Camera-type eye (tissue), 1 donor: Measurements from ENCODE around the gene SRRM4. TPM values are rescaled to one million over a fixed set of nuclear protein-coding genes. Genes with fewer than 3 reads are reported as not detected.

ENCODE experiments used
- total RNA-seq: library from RNA; depleted of rRNA; stranded (reverse); fragments of >200 nt; gene quantifications from one replicate; pipeline ENCODE4 v1.2.3, GENCODE V29; 2014

Gene SRRM4, protein sequence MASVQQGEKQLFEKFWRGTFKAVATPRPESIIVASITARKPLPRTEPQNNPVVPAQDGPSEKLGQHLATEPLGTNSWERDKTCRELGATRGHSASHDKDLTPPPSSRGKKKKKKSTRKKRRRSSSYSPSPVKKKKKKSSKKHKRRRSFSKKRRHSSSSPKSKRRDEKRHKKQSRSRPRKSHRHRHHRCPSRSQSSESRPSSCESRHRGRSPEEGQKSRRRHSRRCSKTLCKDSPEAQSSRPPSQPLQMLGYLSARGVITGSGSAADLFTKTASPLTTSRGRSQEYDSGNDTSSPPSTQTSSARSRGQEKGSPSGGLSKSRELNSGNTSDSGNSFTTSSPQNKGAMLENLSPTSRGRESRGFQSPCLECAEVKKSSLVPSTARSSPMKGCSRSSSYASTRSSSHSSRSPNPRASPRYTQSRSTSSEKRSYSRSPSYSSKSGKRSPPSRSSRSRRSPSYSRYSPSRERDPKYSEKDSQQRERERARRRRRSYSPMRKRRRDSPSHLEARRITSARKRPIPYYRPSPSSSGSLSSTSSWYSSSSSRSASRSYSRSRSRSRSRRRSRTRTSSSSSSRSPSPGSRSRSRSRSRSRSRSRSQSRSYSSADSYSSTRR
- 21.8 TPM for total RNA-seq

DNA sequence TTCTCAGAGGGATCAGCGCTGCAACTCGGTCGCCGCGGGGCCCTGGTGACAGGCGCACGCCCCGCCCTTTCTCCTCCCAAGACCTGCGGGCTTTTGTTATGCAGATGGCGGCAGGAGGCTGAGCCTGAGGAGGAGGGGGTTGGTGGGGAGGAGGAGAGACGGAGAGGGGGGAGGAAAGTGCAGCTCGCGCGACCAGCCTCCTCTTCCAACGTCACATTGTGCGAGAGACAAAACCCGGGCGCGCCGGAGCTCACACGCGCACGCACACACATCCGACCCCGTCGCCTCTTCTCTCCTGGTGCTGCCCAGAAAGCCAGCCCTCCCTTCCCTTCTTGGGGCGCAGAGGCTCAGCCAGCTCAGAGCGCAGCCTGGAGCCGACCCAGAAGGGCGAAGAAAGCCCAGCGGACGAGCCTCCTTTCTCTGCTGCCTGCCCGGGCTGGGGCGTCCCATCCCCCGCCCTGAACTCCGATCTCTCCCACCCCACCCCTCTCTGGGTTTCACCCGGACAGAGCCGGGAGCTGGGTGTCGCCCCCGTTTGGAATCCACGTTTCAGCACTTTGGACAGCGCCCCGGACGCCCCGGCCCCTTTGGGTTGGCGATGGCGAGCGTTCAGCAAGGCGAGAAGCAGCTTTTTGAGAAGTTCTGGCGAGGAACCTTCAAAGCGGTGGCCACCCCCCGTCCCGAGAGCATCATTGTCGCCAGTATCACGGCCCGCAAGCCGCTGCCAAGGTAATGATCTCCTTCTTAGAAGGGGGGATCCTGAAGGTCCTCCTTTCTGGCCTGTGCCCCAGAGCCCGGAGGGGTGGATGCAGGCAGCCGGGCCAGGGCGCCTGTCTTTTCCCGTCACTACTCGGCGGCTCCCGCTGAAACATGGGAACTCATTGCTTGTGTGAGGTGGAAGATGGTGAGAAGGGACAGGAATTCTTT lies at the start of gene SRRM4:
Gene SRRM4 (plus strand): TSS at position 257 of the 927 bp plus-strand sequence. CDS start 342 bp downstream, at position 599.

DNA sequence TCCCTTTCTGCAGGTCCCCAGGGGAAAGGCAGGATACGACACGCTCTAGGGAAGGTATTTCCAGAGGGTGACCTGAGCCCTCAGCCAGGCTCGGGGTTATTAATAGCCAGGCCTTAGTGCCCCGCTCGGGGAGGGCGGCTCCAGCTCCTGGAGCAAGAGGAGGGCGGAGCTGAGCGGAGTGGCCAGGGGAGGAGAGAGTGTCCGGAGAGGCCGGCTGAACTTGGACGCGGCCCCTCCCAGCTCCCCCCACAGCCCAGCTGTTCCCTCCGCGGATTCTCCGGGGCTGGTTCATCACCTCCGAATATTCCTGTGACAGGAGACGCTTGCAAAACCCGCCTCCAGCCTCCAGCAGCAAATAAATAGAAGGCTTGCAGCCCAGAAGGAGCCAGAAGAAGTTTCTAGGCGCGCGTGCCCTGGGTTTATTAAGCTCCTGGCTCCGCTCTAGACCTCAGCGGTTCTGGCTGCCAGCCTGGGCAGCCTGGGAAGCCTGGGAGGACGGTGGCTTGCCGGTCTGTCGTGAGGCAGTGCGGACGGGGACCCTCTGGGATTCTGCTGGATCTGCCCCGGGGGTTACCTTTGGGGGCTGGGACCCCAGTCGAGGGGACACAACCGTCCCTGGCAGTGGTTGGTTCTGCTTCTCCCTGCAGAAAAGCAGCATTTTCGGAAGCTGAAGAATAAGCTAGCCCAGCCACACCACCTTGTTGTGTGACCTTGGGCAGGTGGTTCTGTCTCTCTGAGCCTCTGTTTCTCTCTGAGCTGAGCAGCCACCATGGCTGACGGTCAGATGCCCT lies 197.4 kb downstream of the SRRM4 start, which contains the start of gene HSPB8:
Gene HSPB8 (plus strand): TSS at position 388 of the 791 bp plus-strand sequence. CDS start 382 bp downstream, at position 770.

Other genes starting within 250 kb of the SRRM4 start
- gene HSPB8, start 197.4 kb downstream of the SRRM4 start, total RNA-seq, result 26.3 TPM